K562 (cell line): ENCODE results near the gene CTXND1. TPM values are rescaled to one million over a fixed set of nuclear protein-coding genes. Genes with fewer than 3 reads are reported as not detected.

ENCODE experiments used
- ATAC-seq: fragments of 200-7000 bp; cut with Tn5 transposase; 3 replicates; pipeline ENCODE4 v1.9.1; 2020; ENCODE audit warnings: moderate library complexity
- BruUV-seq: library from RNA; stranded (reverse); fragments of 400-500 nt; replicated peaks from 2 replicates; lab custom pipeline; 2021; lab: Mats Ljungman, UMichigan
- CTCF ChIA-PET: fragments of 300-600 bp; formaldehyde crosslinking; extraction: SDS; loops from one replicate; lab custom pipeline; 2021; ENCODE audit warnings: low intra/inter-chr PET ratio; lab: Yijun Ruan, JAX
- POLR2A ChIA-PET: fragments of 300-600, 350-650 bp; sonication (Branson Sonifier 250); formaldehyde crosslinking; extraction: SDS; loops from one replicate; lab custom pipeline; 2021; ENCODE audit warnings: antibody characterized with exemption, inconsistent platforms; lab: Yijun Ruan, JAX
- DNase-seq, 4 experiments: peaks; one replicate each; pipeline versions ENCODE4 v3.0.0 to v3.0.0-alpha.2; 2011 to 2018; ENCODE audit warnings: low spot score in 3 of 4, mixed read lengths in 3 of 4; ENCODE audit errors: extremely low read depth in 1 of 4
- FAIRE-seq: peaks from 2 replicates; lab custom pipeline; 2011; peaks lifted over from hg19 to GRCh38; lab: Jason Lieb, UNC
- H2AFZ ChIP-seq: 2 replicates; pipeline ENCODE4 v1.6.0; 2011; ENCODE audit warnings: low read depth, low read length, control low read depth, inconsistent platforms
- H3K27ac ChIP-seq: fragments of 200-600 bp; 3 replicates; pipeline ENCODE4 v1.8.0; 2011; ENCODE audit warnings: low read depth, mild to moderate bottlenecking, control low read depth, inconsistent platforms, low read length, moderate library complexity, mixed read lengths; ENCODE audit errors: extremely low read depth
- H3K27me3 ChIP-seq, 2 experiments: fragments of 300-600 bp in 1 of 2; 2 replicates in 1 of 2; 3 replicates in 1 of 2; pipeline versions ENCODE4 v1.6.0 to v1.8.0; 2011; ENCODE audit warnings: inconsistent platforms in 2 of 2, low read length in 2 of 2, mild to moderate bottlenecking in 1 of 2, mixed read lengths in 1 of 2, moderate library complexity in 1 of 2; ENCODE audit not compliant: control insufficient read depth in 2 of 2, insufficient read depth in 2 of 2
- H3K36me3 ChIP-seq: fragments of 300-600 bp; 3 replicates; pipeline ENCODE4 v1.8.0; 2011; ENCODE audit warnings: mild to moderate bottlenecking, low read length, inconsistent platforms; ENCODE audit not compliant: control insufficient read depth, insufficient read depth
- H3K4me1 ChIP-seq, 2 experiments: fragments of 200-600 bp in 1 of 2; replicated peaks in 1 of 2; 2 replicates in 1 of 2; 3 replicates in 1 of 2; pipeline versions ENCODE4 v1.5.1 to v1.8.0; 2011; ENCODE audit warnings: inconsistent platforms in 2 of 2, low read length in 2 of 2, mild to moderate bottlenecking in 1 of 2, mixed read lengths in 1 of 2, moderate library complexity in 1 of 2; ENCODE audit not compliant: control insufficient read depth in 2 of 2, insufficient read depth in 2 of 2
- H3K4me2 ChIP-seq: 2 replicates; pipeline ENCODE4 v1.6.1; 2011; ENCODE audit warnings: low read length, control low read depth, inconsistent platforms, mixed read lengths; ENCODE audit not compliant: insufficient read depth
- H3K4me3 ChIP-seq: fragments of 200-600 bp; sonication (generic), shearing (Covaris generic); 2 replicates; pipeline ENCODE4 v1.5.1; 2016; ENCODE audit warnings: control low read depth, inconsistent platforms
- H3K79me2 ChIP-seq: fragments of 200-600 bp; 3 replicates; pipeline ENCODE4 v1.8.0; 2011; ENCODE audit warnings: low read length, inconsistent platforms; ENCODE audit not compliant: control insufficient read depth, insufficient read depth
- H3K9ac ChIP-seq, 2 experiments: 2 replicates each; pipeline versions ENCODE4 v1.6.0 to v1.6.1; 2011; ENCODE audit warnings: low read depth in 2 of 2, low read length in 2 of 2, control low read depth in 1 of 2, inconsistent platforms in 1 of 2, mild to moderate bottlenecking in 1 of 2, mixed read lengths in 1 of 2; ENCODE audit not compliant: insufficient read depth in 1 of 2
- H3K9me1 ChIP-seq: one replicate; pipeline ENCODE4 v1.6.0; 2011; ENCODE audit warnings: inconsistent platforms, mild to moderate bottlenecking, low read length, moderate library complexity; ENCODE audit not compliant: control insufficient read depth, insufficient read depth
- H3K9me3 ChIP-seq: replicated peaks from 2 replicates; pipeline ENCODE4 v1.5.1; 2011; ENCODE audit warnings: low read depth, low read length, inconsistent platforms; ENCODE audit not compliant: control insufficient read depth, insufficient read depth
- H4K20me1 ChIP-seq: replicated peaks from 2 replicates; pipeline ENCODE4 v1.6.1; 2011; ENCODE audit warnings: low read length, inconsistent platforms, mixed read lengths; ENCODE audit not compliant: control insufficient read depth, insufficient read depth
- CHD1 ChIP-seq: fragments of 200-600 bp; sonication (generic); IDR thresholded peaks from one replicate; pipeline ENCODE4 v1.6.1; 2012; ENCODE audit warnings: mild to moderate bottlenecking, moderate library complexity, low read length, inconsistent platforms
- GTF2B ChIP-seq: IDR thresholded peaks from 2 replicates; pipeline ENCODE4 v1.6.1; 2011; ENCODE audit not compliant: insufficient read length; ENCODE audit errors: extremely low read depth
- HDAC6 ChIP-seq: IDR thresholded peaks from 2 replicates; pipeline ENCODE4 v1.6.1; 2012; ENCODE audit warnings: low read depth, mild to moderate bottlenecking, control low read depth, inconsistent platforms, low read length, moderate library complexity
- MCM7 ChIP-seq, 2 experiments: fragments of 450-650 bp; IDR thresholded peaks; 2 replicates each; pipeline ENCODE4 v1.6.1; 2016 to 2018
- MED1 ChIP-seq: sonication (generic); formaldehyde crosslinking; IDR thresholded peaks from 2 replicates; pipeline ENCODE4 v1.8.1; 2023; ENCODE audit warnings: missing genetic modification reagents, borderline replicate concordance
- PCBP1 ChIP-seq: fragments of 200-400 bp; formaldehyde crosslinking; IDR thresholded peaks from 2 replicates; pipeline ENCODE4 v1.6.1; 2018; ENCODE audit warnings: mild to moderate bottlenecking, low read depth, low read length; ENCODE audit not compliant: poor library complexity, severe bottlenecking
- PTTG1 ChIP-seq: fragments of 450-650 bp; IDR thresholded peaks from 2 replicates; pipeline ENCODE4 v1.6.1; 2016; ENCODE audit warnings: low read depth, mild to moderate bottlenecking, missing genetic modification characterization, missing compliant biosample characterization
- SNIP1 ChIP-seq: fragments of 450-650 bp; IDR thresholded peaks from 2 replicates; pipeline ENCODE4 v1.7.1; 2017; ENCODE audit warnings: low read depth, mild to moderate bottlenecking
- TAL1 ChIP-seq: fragments of 450-650 bp; IDR thresholded peaks from 2 replicates; pipeline ENCODE4 v1.6.1; 2016; ENCODE audit warnings: mild to moderate bottlenecking
- ZEB2 ChIP-seq: fragments of 450-650 bp; IDR thresholded peaks from 2 replicates; pipeline ENCODE4 v1.6.1; 2016
- ZKSCAN3 ChIP-seq: fragments of 250-450 bp; sonication (Bioruptor Pico); IDR thresholded peaks from 2 replicates; pipeline ENCODE4 v1.4.0; 2020
- ZNF134 ChIP-seq: fragments of 250-450 bp; sonication (Bioruptor Pico); conservative IDR thresholded peaks from 2 replicates; pipeline ENCODE4 v1.4.0; 2020
- ZNF75A ChIP-seq: fragments of 450-650 bp; formaldehyde crosslinking; IDR thresholded peaks from 2 replicates; pipeline ENCODE4 v1.4.0; 2020; ENCODE audit warnings: mild to moderate bottlenecking
- ZNF766 ChIP-seq: fragments of 200-800 bp; sonication (Bioruptor generic); conservative IDR thresholded peaks from 2 replicates; pipeline ENCODE4 v1.6.1; 2016; ENCODE audit warnings: missing genetic modification characterization, missing compliant biosample characterization
- ZNF77 ChIP-seq: fragments of 250-450 bp; sonication (Bioruptor Pico); IDR thresholded peaks from 2 replicates; pipeline ENCODE4 v1.5.0; 2020
- ZNF785 ChIP-seq: fragments of 250-450 bp; sonication (Bioruptor Pico); IDR thresholded peaks from 2 replicates; pipeline ENCODE4 v1.4.0; 2020; ENCODE audit warnings: mild to moderate bottlenecking
- WGBS: fragments of 100-300 bp; shearing (Covaris generic); methylation state at CpG from one replicate; pipeline ENCODE4 v1.1.6; 2016; ENCODE audit warnings: low coverage, mixed read lengths; ENCODE audit not compliant: insufficient coverage; ENCODE audit errors: missing lambda C conversion rate; 5-methylcytosine and 5-hydroxymethylcytosine counted together
- in situ Hi-C: fragments of 300-500 bp; cut with MboI; formaldehyde crosslinking; loops from 4 replicates; pipeline ENCODE4 v1.15.0; 2018; ENCODE audit warnings: inconsistent platforms, mixed read lengths
- intact Hi-C: fragments of 100-400 bp; cut with micrococcal nuclease; formaldehyde crosslinking; loops from 2 replicates; pipeline ENCODE4 v1.14.2; 2022
- polyA plus RNA-seq, 8 experiments: library from polyadenylated mRNA; depleted of rRNA in 4 of 8; stranded (reverse) in 5 of 8; unstranded in 3 of 8; fragments of >200 nt; fragmentation: Nextera tagmentation in 2 of 8; fragmentation: Illumina TruSeq in 1 of 8; extraction: Ambion mirVana in 2 of 8; extraction: Trizol in 1 of 8; gene quantifications; 2 replicates each; pipeline versions ENCODE4 v1.2.1 to v1.2.3, GENCODE V29; 2011 to 2014; ENCODE audit warnings: inconsistent platforms in 1 of 8, missing spikeins in 1 of 8
- total RNA-seq, 7 experiments: library from RNA; depleted of rRNA in 6 of 7; stranded (reverse); fragments of >200 nt in 6 of 7; fragmentation: Illumina TruSeq in 2 of 7; extraction: Trizol in 2 of 7; gene quantifications; 2 replicates each; pipeline versions ENCODE4 v1.2.1 to v1.2.3, GENCODE V29; 2011 to 2021; ENCODE audit warnings: low replicate concordance in 1 of 7
- TF ChIP-seq, protein P1 (sequence below): fragments of 250-450 bp; sonication (Bioruptor Pico); IDR thresholded peaks from 2 replicates; pipeline ENCODE4 v1.8.0; 2021; ENCODE audit warnings: borderline replicate concordance, mild to moderate bottlenecking, moderate library complexity; ENCODE audit not compliant: poor library complexity, severe bottlenecking

The CTXND1 gene
- total and polyA plus RNA-seq, 9 of the 15 experiments (the other 6 are each of a cell fraction or from before 2014, with no cell fraction given): 0.04 TPM; not detected in 7

- Histone ChIP-seq H3K9ac (no peak overlapping the region), H3K79me2 (no peaks in the 10 kb centered on the region), H3K4me3 (no peak overlapping the region), H3K9me3 (no peaks in the 10 kb centered on the region), H3K4me2 (no peak overlapping the region), H3K9me1 (no peaks in the 10 kb centered on the region), H3K27me3 (no peaks in the 10 kb centered on the region), H3K36me3 (peaks cover 68% of the 10 kb centered on the region; the same call in 2 of the 3 replicates), H3K27ac (no peak overlapping the region), H2AFZ (no peak overlapping the region), H3K4me1 (no peaks in the 10 kb centered on the region), H4K20me1 (no peaks in the 10 kb centered on the region)
- BruUV-seq: no TSS peak
- 100% methylated on average over 1 of the region's 1 CpG for WGBS
- TF ChIP-seq ZNF134 (CRISPR knock-in tag) (peak; percentile 83), ZKSCAN3 (CRISPR knock-in tag) (no peak)
- ChIA-PET POLR2A (interaction anchor here (0.7 to 1.6 kb wide), 2 partner anchors 10 to 333 kb away, joined by 4 read pairs; no protein-coding TSS in a partner anchor), CTCF (no interaction called here)
- intact Hi-C loops (no loop called here), in situ Hi-C loops (no loop called here)
- DNase-seq: no peak
- FAIRE-seq: no peak
- no peak for ATAC-seq
These were observed 65.4 kb downstream of the CTXND1 start for GRCh38 chr15:80186597-80186996.

- ChIA-PET CTCF (no interaction called here), POLR2A (no interaction called here)
- Histone ChIP-seq H3K9ac (peak overlapping the region in 1 of 2 experiments; percentile 20; a peak in 1 of 4 replicates), H3K79me2 (no peaks in the 10 kb centered on the region), H3K4me3 (no peak overlapping the region), H3K27me3 (no peaks in the 10 kb centered on the region), H3K4me1 (no peaks in the 10 kb centered on the region), H3K36me3 (peaks cover 74% of the 10 kb centered on the region; the same call in 2 of the 3 replicates), H3K27ac (no peak overlapping the region), H3K9me3 (no peaks in the 10 kb centered on the region), H4K20me1 (no peaks in the 10 kb centered on the region), H2AFZ (no peak overlapping the region), H3K9me1 (no peaks in the 10 kb centered on the region), H3K4me2 (no peak overlapping the region)
- no peak for FAIRE-seq
- intact Hi-C loops: no loop called here
- in situ Hi-C loops: no loop called here
- whole genome bisulfite sequencing: 97% methylated on average over 7 of the region's 7 CpGs
- no peak for DNase-seq
- ATAC-seq: no peak
- no TSS peak for BruUV-seq
- TF ChIP-seq MCM7 (IDR thresholded peaks at IDR 0.05) (no peak), HDAC6 (no peak), PCBP1 (no peak), ZNF766 (CRISPR knock-in tag) (no peak), TAL1 (no peak), ZNF785 (CRISPR knock-in tag) (no peak), ZNF77 (CRISPR knock-in tag) (no peak), GTF2B (no peak), SNIP1 (no peak), PTTG1 (tag) (no peak), ZEB2 (no peak), MED1 (CRISPR knock-in tag) (no peak), CHD1 (no peak), ZNF75A (CRISPR knock-in tag) (no peak)
- TF ChIP-seq, protein P1, sequence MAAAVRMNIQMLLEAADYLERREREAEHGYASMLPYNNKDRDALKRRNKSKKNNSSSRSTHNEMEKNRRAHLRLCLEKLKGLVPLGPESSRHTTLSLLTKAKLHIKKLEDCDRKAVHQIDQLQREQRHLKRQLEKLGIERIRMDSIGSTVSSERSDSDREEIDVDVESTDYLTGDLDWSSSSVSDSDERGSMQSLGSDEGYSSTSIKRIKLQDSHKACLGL (CRISPR knock-in tag): no peak
These were observed 65.9 kb downstream of the CTXND1 start for GRCh38 chr15:80186066-80186465.
